Ishikawa (cell line): ENCODE results near the gene APOBEC3C.

Experiments used
- CEBPB ChIP-seq: IDR thresholded peaks from 2 replicates; pipeline ENCODE4 v1.6.1; 2012
- CREB1 ChIP-seq: IDR thresholded peaks from 2 replicates; pipeline ENCODE4 v1.6.1; 2012; ENCODE audit warnings: low read depth
- EGR1 ChIP-seq: IDR thresholded peaks from 2 replicates; pipeline ENCODE4 v1.6.1; 2012
- EP300 ChIP-seq: IDR thresholded peaks from 2 replicates; pipeline ENCODE4 v1.6.1; 2012; ENCODE audit warnings: borderline replicate concordance
- FOXM1 ChIP-seq: IDR thresholded peaks from 2 replicates; pipeline ENCODE4 v1.6.1; 2012; ENCODE audit warnings: low read depth, borderline replicate concordance
- NFIC ChIP-seq: IDR thresholded peaks from 2 replicates; pipeline ENCODE4 v1.6.1; 2012
- RAD21 ChIP-seq: IDR thresholded peaks from 2 replicates; pipeline ENCODE4 v1.6.1; 2012; ENCODE audit warnings: low read depth
- TAF1 ChIP-seq: IDR thresholded peaks from 2 replicates; pipeline ENCODE4 v1.6.1; 2012; ENCODE audit warnings: low read depth, mild to moderate bottlenecking
- TCF12 ChIP-seq: IDR thresholded peaks from 2 replicates; pipeline ENCODE4 v1.6.1; 2012; ENCODE audit warnings: low read depth
- TEAD4 ChIP-seq: IDR thresholded peaks from 2 replicates; pipeline ENCODE4 v1.6.1; 2012
- YY1 ChIP-seq: IDR thresholded peaks from 2 replicates; pipeline ENCODE4 v1.6.1; 2012; ENCODE audit warnings: low read depth
- ZBTB7A ChIP-seq: IDR thresholded peaks from 2 replicates; pipeline ENCODE4 v1.6.1; 2012; ENCODE audit warnings: low read depth
- TF ChIP-seq, protein P1 (sequence below): IDR thresholded peaks from 2 replicates; pipeline ENCODE4 v1.6.1; 2012; ENCODE audit warnings: low read depth, mild to moderate bottlenecking
- TF ChIP-seq, protein P2 (sequence below): IDR thresholded peaks from 2 replicates; pipeline ENCODE4 v1.6.1; 2012
- TF ChIP-seq, protein P3 (sequence below): IDR thresholded peaks from 2 replicates; pipeline ENCODE4 v1.6.1; 2012

APOBEC3C gene

DNA sequence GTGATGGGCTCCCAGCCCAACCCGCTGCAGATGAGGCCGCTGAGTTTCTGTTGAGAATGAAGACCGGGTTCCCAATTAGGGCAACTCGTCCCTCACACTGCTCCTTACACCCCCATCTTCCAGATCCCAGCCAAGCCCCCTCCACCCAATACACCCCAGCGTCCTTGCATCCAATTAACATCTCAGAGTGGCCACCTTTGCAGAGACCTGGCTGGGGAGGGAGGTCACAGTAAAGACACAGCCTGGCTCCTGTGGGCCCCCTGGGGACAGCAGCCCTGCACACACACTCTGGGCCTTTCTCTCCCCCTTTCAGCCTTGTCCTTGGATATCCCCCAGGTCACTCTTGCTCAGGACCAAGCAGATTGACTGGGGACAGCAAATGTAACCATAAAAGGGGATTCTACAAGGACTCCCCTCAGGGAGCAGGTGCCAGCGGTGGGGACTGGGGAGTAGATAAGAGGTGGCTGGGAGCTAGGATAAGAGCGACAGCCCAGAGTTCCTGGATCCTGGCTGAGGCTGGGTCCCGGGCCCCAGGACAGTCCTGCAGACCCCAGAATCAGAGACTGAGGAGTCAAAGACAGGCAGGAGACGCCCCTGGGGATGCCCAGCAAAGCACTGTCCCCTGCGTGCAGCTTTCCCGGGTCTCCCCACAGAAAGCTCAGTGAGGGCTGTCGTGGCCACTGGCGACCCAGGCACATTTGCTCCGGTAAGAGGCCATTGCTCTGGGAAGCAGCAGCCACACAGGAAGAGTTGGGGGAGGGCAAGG lies 48.3 kb upstream of the APOBEC3C start:
- no peak for TF ChIP-seq NFIC
- no peak for TF ChIP-seq CEBPB
- no peak for TF ChIP-seq FOXM1
- no peak for TF ChIP-seq CREB1
- TF ChIP-seq, protein P1, sequence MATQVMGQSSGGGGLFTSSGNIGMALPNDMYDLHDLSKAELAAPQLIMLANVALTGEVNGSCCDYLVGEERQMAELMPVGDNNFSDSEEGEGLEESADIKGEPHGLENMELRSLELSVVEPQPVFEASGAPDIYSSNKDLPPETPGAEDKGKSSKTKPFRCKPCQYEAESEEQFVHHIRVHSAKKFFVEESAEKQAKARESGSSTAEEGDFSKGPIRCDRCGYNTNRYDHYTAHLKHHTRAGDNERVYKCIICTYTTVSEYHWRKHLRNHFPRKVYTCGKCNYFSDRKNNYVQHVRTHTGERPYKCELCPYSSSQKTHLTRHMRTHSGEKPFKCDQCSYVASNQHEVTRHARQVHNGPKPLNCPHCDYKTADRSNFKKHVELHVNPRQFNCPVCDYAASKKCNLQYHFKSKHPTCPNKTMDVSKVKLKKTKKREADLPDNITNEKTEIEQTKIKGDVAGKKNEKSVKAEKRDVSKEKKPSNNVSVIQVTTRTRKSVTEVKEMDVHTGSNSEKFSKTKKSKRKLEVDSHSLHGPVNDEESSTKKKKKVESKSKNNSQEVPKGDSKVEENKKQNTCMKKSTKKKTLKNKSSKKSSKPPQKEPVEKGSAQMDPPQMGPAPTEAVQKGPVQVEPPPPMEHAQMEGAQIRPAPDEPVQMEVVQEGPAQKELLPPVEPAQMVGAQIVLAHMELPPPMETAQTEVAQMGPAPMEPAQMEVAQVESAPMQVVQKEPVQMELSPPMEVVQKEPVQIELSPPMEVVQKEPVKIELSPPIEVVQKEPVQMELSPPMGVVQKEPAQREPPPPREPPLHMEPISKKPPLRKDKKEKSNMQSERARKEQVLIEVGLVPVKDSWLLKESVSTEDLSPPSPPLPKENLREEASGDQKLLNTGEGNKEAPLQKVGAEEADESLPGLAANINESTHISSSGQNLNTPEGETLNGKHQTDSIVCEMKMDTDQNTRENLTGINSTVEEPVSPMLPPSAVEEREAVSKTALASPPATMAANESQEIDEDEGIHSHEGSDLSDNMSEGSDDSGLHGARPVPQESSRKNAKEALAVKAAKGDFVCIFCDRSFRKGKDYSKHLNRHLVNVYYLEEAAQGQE: no peak

DNA sequence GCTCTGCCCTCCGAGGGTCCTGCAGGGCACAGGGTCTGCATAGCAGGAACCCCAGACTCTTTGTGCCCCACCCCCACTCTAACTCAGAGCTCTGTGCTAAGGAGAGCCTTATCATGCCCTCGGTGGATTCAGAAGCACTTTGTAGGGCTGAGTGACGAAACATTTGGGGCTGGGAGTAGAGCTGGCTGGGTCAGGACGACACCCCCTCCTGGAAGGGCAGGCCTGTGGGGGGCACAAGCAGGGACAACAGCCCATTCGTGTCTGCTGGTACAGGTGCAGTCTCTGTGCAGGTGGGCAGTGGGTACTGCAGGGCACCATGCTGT lies 47.7 kb upstream of the APOBEC3C start:
- TF ChIP-seq, protein P1: no peak
- TF ChIP-seq FOXM1: no peak
- TF ChIP-seq TEAD4: no peak
- TF ChIP-seq, protein P2, sequence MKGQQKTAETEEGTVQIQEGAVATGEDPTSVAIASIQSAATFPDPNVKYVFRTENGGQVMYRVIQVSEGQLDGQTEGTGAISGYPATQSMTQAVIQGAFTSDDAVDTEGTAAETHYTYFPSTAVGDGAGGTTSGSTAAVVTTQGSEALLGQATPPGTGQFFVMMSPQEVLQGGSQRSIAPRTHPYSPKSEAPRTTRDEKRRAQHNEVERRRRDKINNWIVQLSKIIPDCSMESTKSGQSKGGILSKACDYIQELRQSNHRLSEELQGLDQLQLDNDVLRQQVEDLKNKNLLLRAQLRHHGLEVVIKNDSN: no peak
- TF ChIP-seq NFIC: no peak
- no peak for TF ChIP-seq EGR1
- no peak for TF ChIP-seq TCF12
- TF ChIP-seq, protein P3, sequence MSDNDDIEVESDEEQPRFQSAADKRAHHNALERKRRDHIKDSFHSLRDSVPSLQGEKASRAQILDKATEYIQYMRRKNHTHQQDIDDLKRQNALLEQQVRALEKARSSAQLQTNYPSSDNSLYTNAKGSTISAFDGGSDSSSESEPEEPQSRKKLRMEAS: no peak
- TF ChIP-seq TAF1: no peak
- TF ChIP-seq ZBTB7A: no peak
- TF ChIP-seq CREB1: no peak
- no peak for TF ChIP-seq RAD21
- no peak for TF ChIP-seq CEBPB
- TF ChIP-seq YY1: no peak
- no peak for TF ChIP-seq EP300

DNA sequence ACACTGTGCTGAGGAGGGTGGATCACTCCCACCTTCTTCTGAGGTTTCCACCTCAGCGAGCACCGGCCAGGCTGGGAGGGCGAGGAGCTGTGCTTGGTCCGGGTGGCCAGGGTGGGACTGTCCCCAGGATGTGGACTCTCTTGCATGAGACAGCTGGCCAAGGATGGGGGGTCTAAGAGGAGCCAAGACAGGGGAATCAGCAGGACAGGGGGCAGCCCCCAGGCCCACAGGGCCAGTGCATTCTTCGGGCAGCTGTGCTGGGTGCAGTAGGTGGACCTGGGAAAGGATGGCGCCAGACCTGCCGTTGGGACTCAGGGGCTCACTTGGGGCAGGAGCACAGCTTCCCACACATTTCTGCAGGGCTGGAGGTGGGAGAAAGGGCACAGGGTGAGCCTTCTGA lies 47.1 kb upstream of the APOBEC3C start:
- TF ChIP-seq TCF12: no peak
- no peak for TF ChIP-seq ZBTB7A
- TF ChIP-seq, protein P3: no peak
- TF ChIP-seq CEBPB: no peak
- no peak for TF ChIP-seq EGR1
- TF ChIP-seq CREB1: no peak
- TF ChIP-seq EP300: no peak

DNA sequence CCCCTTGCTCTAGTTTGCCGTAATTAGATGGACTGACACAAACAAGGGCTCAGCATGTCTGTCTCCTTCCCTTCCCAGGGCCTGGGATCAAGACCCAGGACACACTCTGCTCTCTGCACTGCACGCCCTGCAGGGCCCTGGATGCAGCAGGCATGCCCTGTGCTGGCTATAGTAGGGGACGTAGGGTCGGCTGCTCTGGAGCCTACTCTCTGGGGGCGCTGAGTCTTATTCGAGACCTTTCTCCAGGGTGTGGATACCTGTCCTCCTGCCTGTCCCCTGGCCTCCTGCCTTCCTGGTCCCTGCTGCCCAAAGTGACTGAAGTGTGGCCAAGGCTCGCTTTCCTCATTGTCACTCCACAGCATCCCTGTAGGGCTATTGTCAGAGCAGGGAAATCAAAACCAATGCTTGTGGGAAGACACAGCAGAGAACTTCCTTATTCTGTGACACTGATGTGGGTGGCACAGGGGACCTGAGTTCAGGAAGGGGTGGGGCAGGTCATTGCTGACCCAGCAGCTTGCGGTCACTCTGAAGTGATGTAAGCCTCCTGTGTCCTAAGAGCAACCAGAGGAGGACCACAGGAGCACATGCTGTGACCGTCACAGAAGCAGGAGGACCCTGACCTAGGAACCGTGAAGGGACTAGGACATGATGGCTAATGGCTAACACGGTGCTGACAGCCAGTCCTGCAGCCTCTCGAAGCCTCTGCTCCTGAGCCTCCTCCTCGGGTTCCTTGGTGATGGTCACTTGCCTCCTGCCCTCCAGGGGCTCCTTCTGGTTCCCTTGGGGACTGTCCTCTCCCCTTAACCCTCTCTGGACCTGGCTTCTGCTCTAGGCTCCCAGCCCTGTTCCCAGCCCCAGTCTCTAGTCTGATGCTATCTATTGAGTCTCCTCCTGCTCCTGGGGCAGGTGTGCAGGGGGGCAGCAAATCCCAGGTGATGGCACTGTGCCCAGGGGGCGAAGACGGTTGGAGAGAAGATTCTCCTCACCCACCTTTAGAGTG lies 46.3 kb upstream of the APOBEC3C start:
- no peak for TF ChIP-seq ZBTB7A
- no peak for TF ChIP-seq RAD21
- TF ChIP-seq NFIC: no peak
- TF ChIP-seq, protein P1: no peak
- no peak for TF ChIP-seq TCF12
- TF ChIP-seq, protein P2: no peak
- no peak for TF ChIP-seq CEBPB
- TF ChIP-seq EGR1: no peak
- TF ChIP-seq, protein P3: no peak
- TF ChIP-seq EP300: no peak
- TF ChIP-seq YY1: no peak
- no peak for TF ChIP-seq TEAD4
- TF ChIP-seq CREB1: no peak
- no peak for TF ChIP-seq TAF1
- TF ChIP-seq FOXM1: no peak
